ENCODE measurements around the gene GRB7.
"Not testable (repeated sequence)": the region's sequence is repeated elsewhere in the genome, so short reads cannot be mapped to it uniquely, and the experiment has no call there.

The GRB7 gene

DNA sequence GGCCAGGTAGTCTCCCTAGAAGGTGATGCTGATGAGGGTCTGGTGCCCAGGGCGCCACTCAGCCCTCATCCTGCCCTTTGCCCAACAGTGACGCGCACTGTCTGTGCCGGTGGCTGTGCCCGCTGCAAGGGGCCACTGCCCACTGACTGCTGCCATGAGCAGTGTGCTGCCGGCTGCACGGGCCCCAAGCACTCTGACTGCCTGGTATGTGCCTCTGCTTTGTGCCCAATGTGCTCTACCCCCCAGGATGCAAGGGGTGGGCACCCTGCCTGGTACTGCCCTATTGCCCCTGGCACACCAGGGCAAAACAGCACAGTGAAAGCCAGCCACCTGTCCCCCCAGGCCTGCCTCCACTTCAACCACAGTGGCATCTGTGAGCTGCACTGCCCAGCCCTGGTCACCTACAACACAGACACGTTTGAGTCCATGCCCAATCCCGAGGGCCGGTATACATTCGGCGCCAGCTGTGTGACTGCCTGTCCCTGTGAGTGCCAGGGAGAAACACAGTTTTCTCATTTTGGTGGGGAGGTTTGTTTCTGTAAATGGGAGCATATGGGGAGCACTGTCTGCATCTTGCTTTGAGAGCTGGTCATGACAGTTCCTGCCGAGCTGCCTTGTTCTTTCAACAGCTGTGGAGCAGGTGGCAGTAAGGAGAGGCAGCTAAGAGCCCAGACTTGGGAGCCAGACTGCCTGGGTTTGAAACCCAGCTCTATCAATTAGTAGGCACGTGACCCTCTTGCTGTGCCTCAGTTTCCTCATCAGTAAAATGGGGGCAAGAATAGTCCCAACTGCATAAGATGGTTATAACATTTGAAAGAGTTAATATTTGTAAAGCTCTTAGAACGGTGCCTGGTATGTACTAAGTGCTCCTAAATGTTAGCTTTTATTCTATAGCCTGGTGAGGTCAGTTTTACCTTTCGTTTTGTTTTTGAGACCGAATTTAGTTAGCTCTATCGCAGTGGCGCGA, 27.5 kb upstream of the GRB7 start:
- no peak for DNase-seq

DNA sequence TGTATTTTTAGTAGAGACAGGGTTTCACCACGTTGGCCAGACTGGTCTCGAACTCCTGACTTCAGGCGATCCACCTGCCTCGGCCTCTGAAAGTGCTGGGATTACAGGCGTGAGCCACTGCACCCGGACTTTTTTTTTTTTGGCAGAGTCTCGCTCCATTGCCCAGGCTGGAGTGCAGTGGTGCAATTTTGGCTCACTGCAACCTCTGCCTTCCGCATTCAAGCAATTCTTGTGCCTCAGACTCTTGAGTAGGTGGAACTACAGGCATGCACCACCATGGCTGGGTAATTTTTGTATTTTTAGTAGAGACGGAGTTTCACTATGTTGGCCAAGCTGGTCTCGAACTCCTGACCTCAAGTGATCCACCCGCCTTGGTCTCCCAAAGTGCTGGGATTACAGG, 26.7 kb upstream of the GRB7 start:
- DNase-seq: not testable (repeated sequence)

DNA sequence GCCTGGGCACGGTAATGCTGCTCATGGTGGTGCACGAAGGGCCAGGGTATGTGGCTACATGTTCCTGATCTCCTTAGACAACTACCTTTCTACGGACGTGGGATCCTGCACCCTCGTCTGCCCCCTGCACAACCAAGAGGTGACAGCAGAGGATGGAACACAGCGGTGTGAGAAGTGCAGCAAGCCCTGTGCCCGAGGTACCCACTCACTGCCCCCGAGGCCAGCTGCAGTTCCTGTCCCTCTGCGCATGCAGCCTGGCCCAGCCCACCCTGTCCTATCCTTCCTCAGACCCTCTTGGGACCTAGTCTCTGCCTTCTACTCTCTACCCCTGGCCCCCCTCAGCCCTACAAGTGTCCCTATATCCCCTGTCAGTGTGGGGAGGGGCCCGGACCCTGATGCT, 25.9 kb upstream of the GRB7 start:
- no peak for DNase-seq

DNA sequence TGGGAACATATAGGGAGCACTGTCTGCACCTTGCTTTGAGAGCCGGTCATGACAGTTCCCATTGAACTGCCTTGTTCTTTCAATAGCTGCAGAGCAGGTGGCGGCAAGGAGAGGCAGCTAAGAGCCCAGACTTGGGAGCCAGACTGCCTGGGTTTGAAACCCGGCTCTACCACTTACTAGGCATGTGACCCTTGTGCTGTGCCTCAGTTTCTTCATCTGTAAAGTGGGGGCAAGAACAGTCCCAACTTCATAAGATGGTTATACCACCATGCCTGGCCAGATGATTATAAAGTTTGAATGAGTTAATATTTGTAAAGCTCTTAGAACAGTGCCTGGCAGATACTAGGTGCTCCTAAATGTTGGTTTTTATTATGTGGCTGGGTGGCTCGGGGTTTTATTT, 23.5 kb upstream of the GRB7 start:
- no peak for DNase-seq

DNA sequence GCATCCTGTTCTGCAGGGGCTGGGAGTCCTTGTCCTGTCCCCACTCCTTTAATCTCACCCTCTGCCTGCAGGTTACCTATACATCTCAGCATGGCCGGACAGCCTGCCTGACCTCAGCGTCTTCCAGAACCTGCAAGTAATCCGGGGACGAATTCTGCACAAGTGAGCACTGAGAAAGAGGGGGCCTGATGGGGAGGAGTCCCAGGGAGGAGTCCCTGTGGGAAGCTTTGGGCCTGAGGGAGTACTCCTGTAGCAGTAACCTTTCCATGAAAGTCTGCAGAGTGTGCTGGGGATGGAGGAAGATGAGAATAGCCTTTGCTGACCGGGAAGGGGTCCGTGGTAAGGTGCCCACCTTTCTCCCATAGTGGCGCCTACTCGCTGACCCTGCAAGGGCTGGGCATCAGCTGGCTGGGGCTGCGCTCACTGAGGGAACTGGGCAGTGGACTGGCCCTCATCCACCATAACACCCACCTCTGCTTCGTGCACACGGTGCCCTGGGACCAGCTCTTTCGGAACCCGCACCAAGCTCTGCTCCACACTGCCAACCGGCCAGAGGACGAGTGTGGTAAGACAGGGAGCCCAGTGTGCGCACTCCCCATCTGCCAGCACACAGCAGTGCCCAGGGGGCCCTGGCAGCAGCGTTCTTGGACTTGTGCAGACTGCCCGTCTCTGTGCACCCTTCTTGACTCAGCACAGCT, 22.2 kb upstream of the GRB7 start:
- no peak for DNase-seq

DNA sequence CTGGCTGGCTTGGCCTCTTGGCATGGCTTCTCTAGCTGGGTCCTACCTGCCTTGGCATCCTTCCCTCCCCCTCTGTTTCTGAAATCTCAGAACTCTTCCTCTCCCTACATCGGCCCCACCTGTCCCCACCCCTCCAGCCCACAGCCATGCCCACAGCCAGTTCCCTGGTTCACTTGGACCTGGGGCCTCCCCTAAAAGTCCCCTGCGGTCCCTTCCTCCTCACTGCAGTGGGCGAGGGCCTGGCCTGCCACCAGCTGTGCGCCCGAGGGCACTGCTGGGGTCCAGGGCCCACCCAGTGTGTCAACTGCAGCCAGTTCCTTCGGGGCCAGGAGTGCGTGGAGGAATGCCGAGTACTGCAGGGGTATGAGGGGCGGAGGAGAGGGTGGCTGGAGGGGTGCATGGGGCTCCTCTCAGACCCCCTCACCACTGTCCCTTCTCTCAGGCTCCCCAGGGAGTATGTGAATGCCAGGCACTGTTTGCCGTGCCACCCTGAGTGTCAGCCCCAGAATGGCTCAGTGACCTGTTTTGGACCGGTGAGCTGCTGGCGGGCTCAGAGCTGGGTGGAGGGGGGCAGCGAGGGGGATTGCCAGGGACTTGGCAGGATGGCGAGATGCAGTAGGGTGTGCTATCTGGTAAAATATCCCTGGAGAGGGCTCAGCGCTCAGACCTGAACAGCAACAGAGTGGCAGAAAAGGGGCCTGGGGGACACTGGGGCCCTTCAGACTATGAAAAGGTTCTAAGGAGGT, 21.5 kb upstream of the GRB7 start:
- no peak for DNase-seq

DNA sequence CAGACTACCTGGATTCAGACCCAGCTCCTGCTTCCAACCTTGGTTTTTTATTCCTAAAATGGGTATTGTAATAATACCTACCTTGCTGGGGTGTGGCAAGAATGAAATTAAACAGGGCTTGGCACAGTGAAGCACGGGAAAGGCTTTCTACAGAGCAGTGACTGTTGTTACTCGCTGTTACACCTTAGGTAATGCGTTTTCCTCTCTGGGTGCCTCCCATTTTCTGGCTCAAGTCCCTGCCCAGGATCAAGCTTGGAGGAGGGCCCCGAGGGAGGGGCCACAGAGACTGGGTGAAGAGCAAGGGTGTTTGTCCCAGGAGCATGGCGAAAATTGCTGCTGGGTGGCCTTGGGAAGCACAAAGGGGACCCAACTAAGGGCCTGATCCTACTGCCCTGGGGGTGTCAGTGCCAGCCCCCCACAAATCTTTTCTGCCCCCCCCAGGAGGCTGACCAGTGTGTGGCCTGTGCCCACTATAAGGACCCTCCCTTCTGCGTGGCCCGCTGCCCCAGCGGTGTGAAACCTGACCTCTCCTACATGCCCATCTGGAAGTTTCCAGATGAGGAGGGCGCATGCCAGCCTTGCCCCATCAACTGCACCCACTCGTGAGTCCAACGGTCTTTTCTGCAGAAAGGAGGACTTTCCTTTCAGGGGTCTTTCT, 20.7 kb upstream of the GRB7 start:
- DNase-seq: no peak

DNA sequence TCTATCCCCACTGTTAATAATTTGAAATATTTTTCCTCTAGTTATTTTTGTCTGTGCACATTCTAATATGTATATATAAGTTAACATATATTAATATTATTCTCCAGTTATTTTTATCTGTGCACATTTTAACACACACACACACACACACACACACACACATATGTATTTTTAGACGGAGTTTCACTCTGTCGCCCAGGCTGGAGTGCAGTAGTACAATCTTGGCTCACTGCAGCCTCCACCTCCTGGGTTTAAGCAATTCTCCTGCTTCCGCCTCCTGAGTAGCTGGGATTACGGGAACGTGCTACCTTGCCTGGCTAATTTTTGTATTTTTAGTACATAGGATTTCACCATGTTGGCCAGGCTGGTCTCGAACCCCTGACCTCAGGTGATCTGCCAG, 20.1 kb upstream of the GRB7 start:
- no peak for DNase-seq

DNA sequence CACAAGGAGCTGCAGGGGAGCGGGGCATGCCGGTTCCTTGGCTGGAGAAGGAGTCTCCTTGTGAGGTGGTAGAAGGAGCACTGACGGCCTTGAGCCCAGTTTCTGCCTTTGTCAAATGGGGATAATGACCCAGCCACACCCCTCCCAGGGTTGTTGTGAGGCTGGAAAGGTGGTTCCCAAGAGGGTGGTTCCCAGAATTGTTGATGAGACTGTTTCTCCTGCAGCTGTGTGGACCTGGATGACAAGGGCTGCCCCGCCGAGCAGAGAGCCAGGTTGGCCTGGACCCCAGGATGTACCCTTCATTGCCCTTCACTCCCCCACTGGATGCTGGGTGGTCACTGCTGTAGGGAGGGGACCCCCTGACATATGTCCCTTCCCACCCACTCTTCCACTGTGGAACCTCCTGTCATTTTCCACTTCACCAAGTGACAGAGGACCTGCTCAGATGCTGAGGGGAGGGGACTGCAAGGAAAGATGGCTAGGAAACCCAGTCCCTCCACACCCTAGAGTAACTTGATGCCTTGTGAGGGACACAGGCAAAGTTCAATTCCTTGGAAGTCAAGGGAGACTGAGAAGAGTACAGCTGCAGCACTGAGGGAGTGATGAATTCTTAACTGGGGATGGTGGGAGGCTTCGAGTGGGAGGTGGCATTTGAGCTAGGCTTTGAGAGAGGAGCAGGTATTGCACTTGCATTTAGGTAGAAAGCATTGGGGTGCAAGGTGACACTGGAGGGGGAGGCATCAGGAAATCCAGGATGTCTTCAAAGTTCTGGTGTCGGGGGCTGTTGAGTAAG, 18.0 kb upstream of the GRB7 start:
- no peak for DNase-seq

DNA sequence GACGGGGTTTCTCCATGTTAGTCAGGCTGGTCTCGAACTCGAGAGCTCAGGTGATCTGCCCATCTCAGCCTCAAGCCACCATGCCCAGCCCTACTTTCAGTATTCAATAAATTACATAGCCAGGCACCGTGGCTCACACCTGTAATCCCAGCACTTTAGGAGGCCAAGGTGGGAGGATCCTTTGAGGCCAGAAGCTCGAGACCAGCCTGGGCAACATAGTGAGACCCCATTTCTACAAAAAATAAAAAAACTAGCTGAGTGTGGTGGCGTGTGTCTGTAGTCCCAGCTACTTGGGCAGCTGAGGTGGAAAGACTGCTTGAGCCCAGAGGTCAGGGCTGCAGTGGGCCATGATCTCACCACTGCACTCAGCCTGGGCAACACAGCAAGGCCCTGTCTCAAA, 15.6 kb upstream of the GRB7 start:
- DNase-seq: no peak

DNA sequence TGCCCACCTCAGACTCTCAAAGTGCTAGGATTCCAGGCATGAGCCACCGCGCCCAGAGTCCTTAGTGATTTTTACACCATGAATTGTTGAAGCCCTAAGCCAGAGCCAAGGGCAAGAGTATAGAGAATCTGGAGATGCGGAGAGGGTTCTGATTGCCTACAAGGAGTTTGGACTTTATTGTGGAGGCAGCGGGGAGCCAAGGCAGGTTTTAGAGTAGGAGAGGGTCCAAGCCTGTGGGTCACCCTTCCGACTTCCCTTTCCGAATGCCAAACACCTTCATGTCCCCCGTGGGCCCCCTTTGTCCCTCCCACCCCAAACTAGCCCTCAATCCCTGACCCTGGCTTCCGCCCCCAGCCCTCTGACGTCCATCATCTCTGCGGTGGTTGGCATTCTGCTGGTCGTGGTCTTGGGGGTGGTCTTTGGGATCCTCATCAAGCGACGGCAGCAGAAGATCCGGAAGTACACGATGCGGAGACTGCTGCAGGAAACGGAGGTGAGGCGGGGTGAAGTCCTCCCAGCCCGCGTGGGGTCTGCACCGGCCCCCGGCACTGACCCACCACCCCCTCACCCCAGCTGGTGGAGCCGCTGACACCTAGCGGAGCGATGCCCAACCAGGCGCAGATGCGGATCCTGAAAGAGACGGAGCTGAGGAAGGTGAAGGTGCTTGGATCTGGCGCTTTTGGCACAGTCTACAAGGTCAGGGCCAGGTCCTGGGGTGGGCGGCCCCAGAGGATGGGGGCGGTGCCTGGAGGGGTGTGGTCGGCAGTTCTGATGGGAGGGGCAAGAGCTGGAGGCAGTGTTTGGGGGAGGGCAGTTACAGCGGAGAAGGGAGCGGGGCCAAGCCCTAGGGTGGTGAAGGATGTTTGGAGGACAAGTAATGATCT, 14.5 kb upstream of the GRB7 start:
- DNase-seq: no peak

DNA sequence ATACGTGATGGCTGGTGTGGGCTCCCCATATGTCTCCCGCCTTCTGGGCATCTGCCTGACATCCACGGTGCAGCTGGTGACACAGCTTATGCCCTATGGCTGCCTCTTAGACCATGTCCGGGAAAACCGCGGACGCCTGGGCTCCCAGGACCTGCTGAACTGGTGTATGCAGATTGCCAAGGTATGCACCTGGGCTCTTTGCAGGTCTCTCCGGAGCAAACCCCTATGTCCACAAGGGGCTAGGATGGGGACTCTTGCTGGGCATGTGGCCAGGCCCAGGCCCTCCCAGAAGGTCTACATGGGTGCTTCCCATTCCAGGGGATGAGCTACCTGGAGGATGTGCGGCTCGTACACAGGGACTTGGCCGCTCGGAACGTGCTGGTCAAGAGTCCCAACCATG, 13.0 kb upstream of the GRB7 start:
- no peak for DNase-seq

DNA sequence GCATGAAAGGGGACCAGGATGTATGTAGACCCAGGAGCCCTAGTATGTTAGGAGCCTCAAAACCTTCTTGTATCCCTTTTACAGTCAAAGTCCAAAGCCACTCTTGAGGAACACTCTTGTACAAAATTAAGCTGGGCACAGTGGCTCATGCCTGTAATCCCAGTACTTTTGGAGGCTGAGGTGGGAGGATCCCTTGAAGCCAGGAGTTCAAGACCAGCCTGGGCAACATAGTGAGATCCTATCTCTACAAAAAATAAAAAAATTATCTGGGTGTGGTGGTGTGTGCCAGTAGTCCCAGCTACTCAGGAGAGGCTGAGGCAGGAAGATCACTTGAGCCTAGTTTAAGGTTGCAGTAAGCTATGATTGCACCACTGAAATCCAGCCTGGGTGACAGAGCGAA, 11.8 kb upstream of the GRB7 start:
- DNase-seq: not testable (repeated sequence)

DNA sequence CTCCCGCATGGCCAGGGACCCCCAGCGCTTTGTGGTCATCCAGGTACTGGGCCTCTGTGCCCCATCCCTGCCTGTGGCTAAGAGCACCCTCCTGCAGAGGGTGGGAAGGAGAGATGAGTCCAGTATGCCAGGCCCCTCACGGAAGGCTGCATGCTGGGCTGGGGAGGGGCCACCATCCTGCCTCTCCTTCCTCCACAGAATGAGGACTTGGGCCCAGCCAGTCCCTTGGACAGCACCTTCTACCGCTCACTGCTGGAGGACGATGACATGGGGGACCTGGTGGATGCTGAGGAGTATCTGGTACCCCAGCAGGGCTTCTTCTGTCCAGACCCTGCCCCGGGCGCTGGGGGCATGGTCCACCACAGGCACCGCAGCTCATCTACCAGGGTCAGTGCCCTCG, 11.1 kb upstream of the GRB7 start:
- DNase-seq: no peak

DNA sequence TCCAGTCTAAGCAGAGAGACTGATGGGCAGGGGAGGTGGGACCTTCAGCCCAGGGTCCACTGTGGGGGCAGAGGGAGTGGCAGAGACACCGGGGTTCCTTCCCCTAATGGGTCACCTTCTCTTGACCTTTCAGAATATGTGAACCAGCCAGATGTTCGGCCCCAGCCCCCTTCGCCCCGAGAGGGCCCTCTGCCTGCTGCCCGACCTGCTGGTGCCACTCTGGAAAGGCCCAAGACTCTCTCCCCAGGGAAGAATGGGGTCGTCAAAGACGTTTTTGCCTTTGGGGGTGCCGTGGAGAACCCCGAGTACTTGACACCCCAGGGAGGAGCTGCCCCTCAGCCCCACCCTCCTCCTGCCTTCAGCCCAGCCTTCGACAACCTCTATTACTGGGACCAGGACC, 10.2 kb upstream of the GRB7 start:
- DNase-seq: no peak

DNA sequence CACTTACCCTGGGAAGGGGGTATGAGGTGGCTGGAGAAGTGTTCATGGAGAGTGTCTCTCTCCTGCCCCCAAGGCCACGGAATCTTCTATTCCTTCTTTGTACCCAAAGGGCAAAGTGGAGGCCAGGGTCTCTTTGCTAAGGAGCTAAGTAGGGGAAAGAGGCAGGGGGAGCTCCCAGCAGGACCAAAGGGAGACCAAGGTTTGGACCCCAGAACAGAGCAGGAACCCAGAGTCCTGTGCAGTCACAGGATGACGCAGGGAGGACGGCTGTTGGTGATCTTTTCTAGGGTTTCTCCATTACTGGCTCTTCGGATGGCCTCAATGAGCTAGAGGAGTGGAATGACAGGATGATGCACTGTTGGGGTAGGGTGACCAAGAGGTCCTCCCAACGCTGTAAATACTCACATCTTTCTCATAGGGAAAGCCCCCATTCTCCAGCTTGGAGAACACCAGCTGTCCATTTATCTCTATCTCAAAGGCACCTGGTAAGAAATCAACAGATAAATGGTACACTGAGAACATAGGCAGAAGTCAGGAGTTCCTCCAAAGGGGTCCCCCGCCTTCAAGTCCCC, 8.4 kb upstream of the GRB7 start:
- no peak for DNase-seq

DNA sequence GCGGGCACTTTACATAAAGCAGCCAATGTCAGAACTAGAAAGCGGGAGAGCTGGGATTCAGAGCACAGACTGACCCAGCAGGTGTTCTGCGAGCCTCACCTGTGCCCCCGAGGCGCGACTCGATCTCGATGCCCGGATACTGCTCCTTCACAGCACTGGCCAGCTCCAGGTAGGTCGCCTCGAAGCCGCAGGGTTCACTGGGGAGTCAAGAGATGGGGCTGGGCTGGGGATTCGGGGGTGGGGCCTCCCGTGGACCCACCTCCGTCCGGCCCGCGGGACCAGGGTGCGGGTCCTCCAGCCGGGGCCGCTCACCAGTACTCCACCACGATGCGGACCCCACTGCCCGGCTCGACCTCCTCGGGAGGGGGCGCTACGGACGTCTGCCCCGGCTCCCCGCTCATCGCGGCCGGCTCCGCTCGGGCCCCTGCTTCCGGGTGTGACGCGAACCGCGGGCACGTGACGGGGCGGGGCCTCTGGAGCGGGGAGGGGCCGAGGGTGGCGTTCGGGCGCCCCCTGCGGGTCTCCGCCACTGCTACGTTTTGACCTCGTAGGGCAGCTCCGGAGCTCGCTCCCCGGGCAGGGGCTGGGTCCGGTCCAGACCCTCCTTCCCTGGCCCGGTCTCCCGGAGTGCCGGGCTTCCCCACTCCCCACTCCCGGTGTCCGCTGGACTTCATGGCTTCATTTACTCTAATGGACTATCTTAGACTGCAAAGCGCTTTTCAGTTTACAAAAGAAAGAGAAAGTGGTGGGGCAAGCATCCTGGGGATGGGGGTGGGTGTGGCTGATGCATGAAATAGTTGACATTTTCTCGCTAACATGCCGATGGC, 7.4 kb upstream of the GRB7 start, which contains the start of gene MIEN1:
Gene MIEN1 (minus strand): TSS at position 438 of the 827 bp plus-strand sequence. CDS start 37 bp downstream, at position 401.
- DNase-seq: peak; percentile 85 to 91 (median 89)

DNA sequence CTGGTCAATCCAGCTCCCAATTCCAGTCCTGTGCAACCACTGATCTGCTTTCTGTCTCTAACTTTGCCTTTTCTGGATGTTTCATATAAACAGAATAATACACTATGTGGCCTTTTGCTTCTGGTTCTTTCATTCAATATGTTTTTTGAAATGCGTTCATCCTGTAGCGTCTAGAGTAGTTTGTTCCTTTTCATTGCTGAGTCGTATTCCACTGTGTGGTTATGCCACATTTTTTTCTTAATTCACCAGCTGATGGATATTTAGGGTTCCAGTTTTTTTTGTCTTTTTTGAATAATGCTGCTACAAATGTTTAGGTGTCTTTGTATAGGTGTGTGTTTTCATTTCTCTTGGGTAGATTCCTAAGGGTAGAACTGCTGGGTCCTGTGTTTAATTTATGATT, 5.2 kb upstream of the GRB7 start:
- DNase-seq: no peak

DNA sequence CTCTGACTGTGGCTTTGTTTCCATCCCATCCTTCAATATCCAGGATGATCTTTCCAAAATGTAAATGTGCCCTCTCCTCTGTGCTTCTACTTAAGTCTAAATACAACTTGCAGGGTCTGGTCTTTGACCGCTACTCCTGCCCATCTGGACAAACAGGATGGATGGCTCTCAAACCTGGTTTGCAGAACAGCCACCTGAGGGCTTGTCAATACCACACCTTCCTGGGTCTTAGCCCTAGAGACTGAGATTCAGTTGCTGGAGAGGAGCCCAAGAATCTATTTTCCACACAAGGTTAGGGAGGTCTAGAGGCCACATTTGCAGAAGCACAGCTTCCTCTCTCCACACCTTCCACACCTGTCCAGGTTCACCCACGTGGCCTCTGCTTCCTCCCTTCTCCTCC, 1.9 kb upstream of the GRB7 start:
- DNase-seq: no peak
